Measurements from ENCODE around the gene SINHCAF.
"Not testable (repeated sequence)": the region's sequence is repeated elsewhere in the genome, so short reads cannot be mapped to it uniquely, and the experiment has no call there.

SINHCAF gene, protein sequence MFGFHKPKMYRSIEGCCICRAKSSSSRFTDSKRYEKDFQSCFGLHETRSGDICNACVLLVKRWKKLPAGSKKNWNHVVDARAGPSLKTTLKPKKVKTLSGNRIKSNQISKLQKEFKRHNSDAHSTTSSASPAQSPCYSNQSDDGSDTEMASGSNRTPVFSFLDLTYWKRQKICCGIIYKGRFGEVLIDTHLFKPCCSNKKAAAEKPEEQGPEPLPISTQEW

DNA sequence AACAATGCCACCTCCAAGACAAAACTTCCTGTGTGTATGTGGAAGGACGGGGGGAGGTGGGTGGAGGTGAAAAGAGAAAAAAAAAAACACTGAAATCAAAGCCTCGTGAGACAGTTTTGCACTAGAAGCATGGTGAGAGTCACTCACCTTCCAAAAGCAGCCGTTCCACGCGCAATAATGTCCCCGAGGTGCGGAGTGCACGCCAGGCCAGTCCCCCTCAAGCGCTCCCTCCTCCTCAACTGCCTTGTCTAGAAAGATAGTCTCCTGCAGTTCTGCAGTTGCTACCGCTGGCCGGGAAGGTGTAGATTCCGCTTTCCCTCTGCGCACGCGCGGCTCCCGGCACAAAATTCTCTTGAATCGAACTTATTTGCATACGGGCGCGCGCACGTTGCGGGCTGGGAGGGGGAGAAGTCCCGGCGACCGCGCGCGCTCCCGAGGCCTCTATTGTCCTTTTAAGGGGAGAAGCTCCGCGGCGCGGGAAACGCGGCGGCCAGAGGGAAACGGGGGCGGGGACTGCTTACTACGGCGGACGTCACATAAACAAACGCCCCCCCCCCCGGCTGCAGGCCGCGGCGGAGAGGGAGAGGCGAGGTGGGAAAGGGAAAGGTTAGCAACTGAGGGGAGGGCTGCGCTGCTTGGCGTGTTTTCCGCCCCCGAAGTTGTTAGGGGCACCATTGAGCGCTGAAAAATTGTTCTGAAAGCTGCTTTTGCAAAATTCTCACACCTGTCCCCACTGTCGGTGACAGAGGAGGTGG is at the start of gene SINHCAF:
SINHCAF (minus strand) TSS at position 274 of the 755 bp plus-strand sequence. CDS start 27,946 bp downstream, outside the sequence.
- TF ChIP-seq, protein P1, sequence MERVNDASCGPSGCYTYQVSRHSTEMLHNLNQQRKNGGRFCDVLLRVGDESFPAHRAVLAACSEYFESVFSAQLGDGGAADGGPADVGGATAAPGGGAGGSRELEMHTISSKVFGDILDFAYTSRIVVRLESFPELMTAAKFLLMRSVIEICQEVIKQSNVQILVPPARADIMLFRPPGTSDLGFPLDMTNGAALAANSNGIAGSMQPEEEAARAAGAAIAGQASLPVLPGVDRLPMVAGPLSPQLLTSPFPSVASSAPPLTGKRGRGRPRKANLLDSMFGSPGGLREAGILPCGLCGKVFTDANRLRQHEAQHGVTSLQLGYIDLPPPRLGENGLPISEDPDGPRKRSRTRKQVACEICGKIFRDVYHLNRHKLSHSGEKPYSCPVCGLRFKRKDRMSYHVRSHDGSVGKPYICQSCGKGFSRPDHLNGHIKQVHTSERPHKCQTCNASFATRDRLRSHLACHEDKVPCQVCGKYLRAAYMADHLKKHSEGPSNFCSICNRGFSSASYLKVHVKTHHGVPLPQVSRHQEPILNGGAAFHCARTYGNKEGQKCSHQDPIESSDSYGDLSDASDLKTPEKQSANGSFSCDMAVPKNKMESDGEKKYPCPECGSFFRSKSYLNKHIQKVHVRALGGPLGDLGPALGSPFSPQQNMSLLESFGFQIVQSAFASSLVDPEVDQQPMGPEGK (CRISPR knock-in tag; IDR thresholded peaks at IDR 0.05; ENCODE audit: borderline replicate concordance): peak; percentile 50; the same call in 1 of the 2 replicates
- TF ChIP-seq OSR1 (CRISPR knock-in tag; IDR thresholded peaks at IDR 0.05): no peak
- peak; percentile 81 for ATAC-seq

DNA sequence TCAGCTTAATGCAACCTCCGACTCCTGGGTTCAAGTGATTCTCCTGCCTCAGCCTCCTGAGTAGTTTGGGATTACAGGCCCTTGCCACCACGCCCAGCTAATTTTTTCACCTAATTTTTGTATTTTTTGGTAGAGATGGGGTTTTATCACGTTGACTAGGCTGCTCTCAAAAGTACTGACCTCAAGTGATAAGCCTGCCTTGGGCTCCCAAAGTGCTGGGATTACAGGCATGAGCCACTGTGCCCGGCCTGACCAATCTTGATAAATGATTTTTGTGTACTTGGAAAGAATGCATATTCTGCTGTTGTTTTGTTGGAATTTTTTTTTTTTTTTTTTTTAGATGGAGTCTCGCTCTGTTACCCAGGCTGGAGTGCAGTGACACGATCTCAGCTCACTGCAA is 49.5 kb upstream of the SINHCAF start:
- ATAC-seq: not testable (repeated sequence)

DNA sequence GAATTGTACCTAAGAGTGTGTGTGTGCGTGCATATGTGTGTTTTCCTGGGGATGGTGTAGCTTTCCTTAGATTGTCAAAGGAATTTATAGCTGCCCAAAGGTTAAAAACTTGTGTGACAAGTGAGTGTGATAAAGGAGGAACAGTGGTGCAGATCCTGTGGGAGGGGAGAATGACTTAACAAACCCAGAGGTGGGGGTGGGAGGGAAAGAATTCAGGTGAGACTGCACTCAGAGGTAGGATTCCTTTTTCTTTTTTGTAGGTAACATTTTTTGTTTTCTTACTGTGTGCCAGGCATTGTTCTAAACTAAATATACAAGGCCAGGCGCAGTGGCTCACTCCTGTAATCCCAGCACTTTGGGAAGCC is 45.3 kb upstream of the SINHCAF start:
- TF ChIP-seq, protein P2, sequence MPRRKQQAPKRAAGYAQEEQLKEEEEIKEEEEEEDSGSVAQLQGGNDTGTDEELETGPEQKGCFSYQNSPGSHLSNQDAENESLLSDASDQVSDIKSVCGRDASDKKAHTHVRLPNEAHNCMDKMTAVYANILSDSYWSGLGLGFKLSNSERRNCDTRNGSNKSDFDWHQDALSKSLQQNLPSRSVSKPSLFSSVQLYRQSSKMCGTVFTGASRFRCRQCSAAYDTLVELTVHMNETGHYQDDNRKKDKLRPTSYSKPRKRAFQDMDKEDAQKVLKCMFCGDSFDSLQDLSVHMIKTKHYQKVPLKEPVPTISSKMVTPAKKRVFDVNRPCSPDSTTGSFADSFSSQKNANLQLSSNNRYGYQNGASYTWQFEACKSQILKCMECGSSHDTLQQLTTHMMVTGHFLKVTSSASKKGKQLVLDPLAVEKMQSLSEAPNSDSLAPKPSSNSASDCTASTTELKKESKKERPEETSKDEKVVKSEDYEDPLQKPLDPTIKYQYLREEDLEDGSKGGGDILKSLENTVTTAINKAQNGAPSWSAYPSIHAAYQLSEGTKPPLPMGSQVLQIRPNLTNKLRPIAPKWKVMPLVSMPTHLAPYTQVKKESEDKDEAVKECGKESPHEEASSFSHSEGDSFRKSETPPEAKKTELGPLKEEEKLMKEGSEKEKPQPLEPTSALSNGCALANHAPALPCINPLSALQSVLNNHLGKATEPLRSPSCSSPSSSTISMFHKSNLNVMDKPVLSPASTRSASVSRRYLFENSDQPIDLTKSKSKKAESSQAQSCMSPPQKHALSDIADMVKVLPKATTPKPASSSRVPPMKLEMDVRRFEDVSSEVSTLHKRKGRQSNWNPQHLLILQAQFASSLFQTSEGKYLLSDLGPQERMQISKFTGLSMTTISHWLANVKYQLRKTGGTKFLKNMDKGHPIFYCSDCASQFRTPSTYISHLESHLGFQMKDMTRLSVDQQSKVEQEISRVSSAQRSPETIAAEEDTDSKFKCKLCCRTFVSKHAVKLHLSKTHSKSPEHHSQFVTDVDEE (CRISPR knock-in tag; IDR thresholded peaks at IDR 0.05): no peak
- no peak for TF ChIP-seq RARB (CRISPR knock-in tag; IDR thresholded peaks at IDR 0.05)
- TF ChIP-seq BACH2 (CRISPR knock-in tag; IDR thresholded peaks at IDR 0.05; ENCODE audit: borderline replicate concordance): no peak
- TF ChIP-seq SNAI2 (CRISPR knock-in tag; IDR thresholded peaks at IDR 0.05): no peak
- TF ChIP-seq TCF4 (CRISPR knock-in tag; IDR thresholded peaks at IDR 0.05; ENCODE audit: borderline replicate concordance): no peak
- TF ChIP-seq, protein P1 (CRISPR knock-in tag; IDR thresholded peaks at IDR 0.05; ENCODE audit: borderline replicate concordance): no peak
- TF ChIP-seq, protein P3, sequence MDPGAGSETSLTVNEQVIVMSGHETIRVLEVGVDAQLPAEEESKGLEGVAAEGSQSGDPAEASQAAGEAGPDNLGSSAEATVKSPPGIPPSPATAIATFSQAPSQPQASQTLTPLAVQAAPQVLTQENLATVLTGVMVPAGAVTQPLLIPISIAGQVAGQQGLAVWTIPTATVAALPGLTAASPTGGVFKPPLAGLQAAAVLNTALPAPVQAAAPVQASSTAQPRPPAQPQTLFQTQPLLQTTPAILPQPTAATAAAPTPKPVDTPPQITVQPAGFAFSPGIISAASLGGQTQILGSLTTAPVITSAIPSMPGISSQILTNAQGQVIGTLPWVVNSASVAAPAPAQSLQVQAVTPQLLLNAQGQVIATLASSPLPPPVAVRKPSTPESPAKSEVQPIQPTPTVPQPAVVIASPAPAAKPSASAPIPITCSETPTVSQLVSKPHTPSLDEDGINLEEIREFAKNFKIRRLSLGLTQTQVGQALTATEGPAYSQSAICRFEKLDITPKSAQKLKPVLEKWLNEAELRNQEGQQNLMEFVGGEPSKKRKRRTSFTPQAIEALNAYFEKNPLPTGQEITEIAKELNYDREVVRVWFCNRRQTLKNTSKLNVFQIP (CRISPR knock-in tag; IDR thresholded peaks at IDR 0.05; ENCODE audit: borderline replicate concordance, low read depth): no peak
- TF ChIP-seq, protein P4, sequence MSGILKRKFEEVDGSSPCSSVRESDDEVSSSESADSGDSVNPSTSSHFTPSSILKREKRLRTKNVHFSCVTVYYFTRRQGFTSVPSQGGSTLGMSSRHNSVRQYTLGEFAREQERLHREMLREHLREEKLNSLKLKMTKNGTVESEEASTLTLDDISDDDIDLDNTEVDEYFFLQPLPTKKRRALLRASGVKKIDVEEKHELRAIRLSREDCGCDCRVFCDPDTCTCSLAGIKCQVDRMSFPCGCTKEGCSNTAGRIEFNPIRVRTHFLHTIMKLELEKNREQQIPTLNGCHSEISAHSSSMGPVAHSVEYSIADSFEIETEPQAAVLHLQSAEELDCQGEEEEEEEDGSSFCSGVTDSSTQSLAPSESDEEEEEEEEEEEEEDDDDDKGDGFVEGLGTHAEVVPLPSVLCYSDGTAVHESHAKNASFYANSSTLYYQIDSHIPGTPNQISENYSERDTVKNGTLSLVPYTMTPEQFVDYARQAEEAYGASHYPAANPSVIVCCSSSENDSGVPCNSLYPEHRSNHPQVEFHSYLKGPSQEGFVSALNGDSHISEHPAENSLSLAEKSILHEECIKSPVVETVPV (CRISPR knock-in tag; IDR thresholded peaks at IDR 0.05): no peak
- TF ChIP-seq PPARA (CRISPR knock-in tag; IDR thresholded peaks at IDR 0.05; ENCODE audit: borderline replicate concordance): no peak
- no peak for TF ChIP-seq CSDC2 (CRISPR knock-in tag; IDR thresholded peaks at IDR 0.05)
- no peak for TF ChIP-seq ESRRG (CRISPR knock-in tag; IDR thresholded peaks at IDR 0.05)
- TF ChIP-seq ZFP30 (CRISPR knock-in tag; IDR thresholded peaks at IDR 0.05): no peak
- no peak for TF ChIP-seq ZNF565 (CRISPR knock-in tag; conservative IDR thresholded peaks at IDR 0.05; ENCODE audit: low read depth)
- no peak for TF ChIP-seq ZNF70 (CRISPR knock-in tag; IDR thresholded peaks at IDR 0.05)
- TF ChIP-seq, protein P5, sequence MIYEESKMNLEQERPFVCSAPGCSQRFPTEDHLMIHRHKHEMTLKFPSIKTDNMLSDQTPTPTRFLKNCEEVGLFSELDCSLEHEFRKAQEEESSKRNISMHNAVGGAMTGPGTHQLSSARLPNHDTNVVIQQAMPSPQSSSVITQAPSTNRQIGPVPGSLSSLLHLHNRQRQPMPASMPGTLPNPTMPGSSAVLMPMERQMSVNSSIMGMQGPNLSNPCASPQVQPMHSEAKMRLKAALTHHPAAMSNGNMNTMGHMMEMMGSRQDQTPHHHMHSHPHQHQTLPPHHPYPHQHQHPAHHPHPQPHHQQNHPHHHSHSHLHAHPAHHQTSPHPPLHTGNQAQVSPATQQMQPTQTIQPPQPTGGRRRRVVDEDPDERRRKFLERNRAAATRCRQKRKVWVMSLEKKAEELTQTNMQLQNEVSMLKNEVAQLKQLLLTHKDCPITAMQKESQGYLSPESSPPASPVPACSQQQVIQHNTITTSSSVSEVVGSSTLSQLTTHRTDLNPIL (CRISPR knock-in tag; IDR thresholded peaks at IDR 0.05; ENCODE audit: low read depth): no peak
- ATAC-seq: no peak

Data from SK-N-SH treated with all-trans-retinoic acid at 6 μM for 48 hours (cell line).